Uterus (tissue), 4 donors: ENCODE data around the gene FOXN3. TPM values are rescaled to one million over a fixed set of nuclear protein-coding genes. Genes with fewer than 3 reads are reported as not detected.

ENCODE experiments used
- DNase-seq, 2 donors: peaks; one replicate each; pipeline ENCODE4 v3.0.0-alpha.2; 2019 to 2020
- H3K27ac ChIP-seq, 2 donors: fragments of 200-600 bp; sonication (generic); 1 replicate in 1 of 2; 2 replicates in 1 of 2; pipeline ENCODE4 v1.5.1; 2016 to 2018
- H3K27me3 ChIP-seq, 2 donors: fragments of 200-600 bp; sonication (generic); one replicate each; pipeline ENCODE4 v1.5.1; 2018 to 2019; ENCODE audit warnings: control low read depth in 1 of 2
- H3K36me3 ChIP-seq, 2 donors: fragments of 200-600 bp; sonication (generic); one replicate each; pipeline ENCODE4 v1.5.1; 2019; ENCODE audit warnings: control low read depth in 1 of 2
- H3K4me1 ChIP-seq, 2 donors: fragments of 200-600 bp; sonication (generic); one replicate each; pipeline ENCODE4 v1.5.1; 2018 to 2019; ENCODE audit warnings: control low read depth in 1 of 2
- H3K4me3 ChIP-seq, 2 donors: fragments of 200-600 bp; sonication (generic); 1 replicate in 1 of 2; 2 replicates in 1 of 2; pipeline ENCODE4 v1.5.1; 2018 to 2019; ENCODE audit warnings: mild to moderate bottlenecking in 1 of 2
- H3K9me3 ChIP-seq, 2 donors: fragments of 200-600 bp; sonication (generic); one replicate each; pipeline ENCODE4 v1.5.1; 2019; ENCODE audit warnings: control low read depth in 1 of 2
- CTCF ChIP-seq, 4 experiments: fragments of 200-600 bp in 2 of 4; fragments of 450-650 bp in 2 of 4; sonication (generic) in 2 of 4; IDR thresholded peaks; one replicate each; pipeline ENCODE4 v1.5.1; 2016 to 2019; ENCODE audit warnings: antibody characterized with exemption in 4 of 4, mild to moderate bottlenecking in 2 of 4, moderate library complexity in 1 of 4
- POLR2A ChIP-seq, 2 donors: fragments of 450-650 bp; IDR thresholded peaks; one replicate each; pipeline ENCODE4 v1.6.1; 2016; ENCODE audit warnings: antibody characterized with exemption in 2 of 2, mild to moderate bottlenecking in 1 of 2, moderate library complexity in 1 of 2
- intact Hi-C: fragments of 100-400 bp; cut with DNase I; formaldehyde crosslinking; loops from one replicate; pipeline ENCODE4 v1.15.1; 2023; ENCODE audit warnings: low total_unique reads
- total RNA-seq, 4 donors: library from RNA; depleted of rRNA in 3 of 4; stranded (reverse); fragments of >200 nt in 3 of 4; gene quantifications; one replicate each; pipeline versions ENCODE4 v1.1.0 to v1.2.4, GENCODE V29; 2014 to 2023
- donor health status: DM: yes; HTN: yes; CAD: no.

FOXN3 gene
- total RNA-seq, 4 donors from 2014 or later: 37.7 to 103 (median 74.9) TPM

GRCh38 chr14:89128311-89129026 is 288.6 kb downstream of the FOXN3 start:
- TF ChIP-seq CTCF (IDR thresholded peaks at IDR 0.05) (no peak), POLR2A (IDR thresholded peaks at IDR 0.05) (no peak)
- Histone ChIP-seq H3K9me3 (no peaks in the 10 kb centered on the region), H3K27ac (no peak overlapping the region), H3K4me1 (no peaks in the 10 kb centered on the region), H3K27me3 (no peaks in the 10 kb centered on the region), H3K36me3 (no peaks in the 10 kb centered on the region), H3K4me3 (no peak overlapping the region)
- DNase-seq: no peak
- intact Hi-C loops: no loop called here

GRCh38 chr14:89126461-89126860 is 290.6 kb downstream of the FOXN3 start:
- no peaks in the 10 kb centered on the region for H3K9me3 ChIP-seq
- no peak overlapping the region for H3K27ac ChIP-seq
- no peak overlapping the region for H3K4me3 ChIP-seq
- no peaks in the 10 kb centered on the region for H3K4me1 ChIP-seq
- no peaks in the 10 kb centered on the region for H3K36me3 ChIP-seq
- no peaks in the 10 kb centered on the region for H3K27me3 ChIP-seq
- intact Hi-C loops: no loop called here
- DNase-seq: no peak
- TF ChIP-seq CTCF (IDR thresholded peaks at IDR 0.05) (no peak), POLR2A (IDR thresholded peaks at IDR 0.05) (no peak)

GRCh38 chr14:89125216-89125615 is 291.8 kb downstream of the FOXN3 start:
- no peaks in the 10 kb centered on the region for H3K4me1 ChIP-seq
- no peaks in the 10 kb centered on the region for H3K27me3 ChIP-seq
- H3K4me3 ChIP-seq: no peak overlapping the region
- H3K27ac ChIP-seq: no peak overlapping the region
- no peak for DNase-seq
- no peaks in the 10 kb centered on the region for H3K36me3 ChIP-seq
- no peaks in the 10 kb centered on the region for H3K9me3 ChIP-seq
- intact Hi-C loops: no loop called here
- no peak for TF ChIP-seq POLR2A (IDR thresholded peaks at IDR 0.05)
- TF ChIP-seq CTCF (IDR thresholded peaks at IDR 0.05): no peak

- intact Hi-C loops: no loop called here
- Histone ChIP-seq H3K27me3 (no peaks in the 10 kb centered on the region), H3K9me3 (no peaks in the 10 kb centered on the region), H3K36me3 (no peaks in the 10 kb centered on the region), H3K27ac (no peak overlapping the region), H3K4me3 (no peak overlapping the region), H3K4me1 (no peaks in the 10 kb centered on the region)
- TF ChIP-seq CTCF (IDR thresholded peaks at IDR 0.05) (no peak), POLR2A (IDR thresholded peaks at IDR 0.05) (no peak)
- DNase-seq: no peak
Measured at GRCh38 chr14:89123851-89124250, 293.2 kb downstream of the FOXN3 start.

GRCh38 chr14:89123215-89123614 is 293.8 kb downstream of the FOXN3 start:
- no peak overlapping the region for H3K4me3 ChIP-seq
- H3K9me3 ChIP-seq: no peaks in the 10 kb centered on the region
- H3K27ac ChIP-seq: no peak overlapping the region
- no peaks in the 10 kb centered on the region for H3K27me3 ChIP-seq
- no peaks in the 10 kb centered on the region for H3K4me1 ChIP-seq
- H3K36me3 ChIP-seq: no peaks in the 10 kb centered on the region
- DNase-seq: no peak
- intact Hi-C loops: no loop called here
- no peak for TF ChIP-seq CTCF (IDR thresholded peaks at IDR 0.05)
- no peak for TF ChIP-seq POLR2A (IDR thresholded peaks at IDR 0.05)
